WI38 (cell line): ENCODE measurements around the gene CD200R1L.

Experiments used
- H3K4me3 ChIP-seq: 2 replicates; pipeline ENCODE4 v1.5.1; 2011; ENCODE audit warnings: low read depth, mild to moderate bottlenecking, control low read depth, low read length
- TF ChIP-seq, protein P1 (sequence below): IDR thresholded peaks from 2 replicates; pipeline ENCODE4 v1.5.1; 2012; ENCODE audit warnings: low read depth, mild to moderate bottlenecking, control low read depth, low read length

Gene CD200R1L

GRCh38 chr3:112811917-112812660 lies 34.6 kb downstream of the CD200R1L start:
- no peak overlapping the region for H3K4me3 ChIP-seq

DNA sequence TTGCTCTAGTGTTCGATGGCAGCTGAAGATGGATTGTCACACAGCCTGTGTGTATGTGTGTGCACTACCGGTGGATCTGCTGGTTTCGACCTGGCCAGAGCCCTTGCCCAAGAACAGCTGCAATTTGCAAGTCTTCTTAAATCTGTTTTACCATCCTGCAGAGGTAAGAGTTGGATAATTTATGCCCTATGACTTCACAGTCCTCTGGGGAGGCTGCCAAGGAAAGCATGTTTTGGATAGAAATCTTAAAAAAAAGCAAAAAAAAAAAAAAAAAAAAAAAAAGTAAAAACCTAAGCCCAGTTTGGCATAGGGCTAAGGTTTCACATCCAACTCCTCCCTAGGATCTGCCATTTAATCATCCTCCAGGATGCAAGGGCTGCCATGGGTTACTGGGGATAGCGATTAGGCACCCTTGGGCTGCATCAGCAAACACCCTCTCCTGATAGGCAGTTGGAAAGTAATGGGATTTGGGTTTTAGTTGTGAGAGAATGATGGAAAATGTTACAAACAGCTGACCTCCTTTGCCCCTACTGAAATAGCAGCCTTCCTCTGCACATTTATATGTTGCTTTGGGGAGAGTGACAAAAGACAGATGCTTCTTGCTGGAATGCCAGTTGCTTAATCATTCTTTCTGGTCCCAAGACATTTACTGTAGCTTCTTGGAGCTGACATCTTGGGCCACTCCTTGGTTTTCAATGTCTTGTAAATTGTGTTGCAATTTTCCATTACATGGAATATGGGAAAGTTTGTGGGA lies 35.4 kb downstream of the CD200R1L start:
- TF ChIP-seq, protein P1, sequence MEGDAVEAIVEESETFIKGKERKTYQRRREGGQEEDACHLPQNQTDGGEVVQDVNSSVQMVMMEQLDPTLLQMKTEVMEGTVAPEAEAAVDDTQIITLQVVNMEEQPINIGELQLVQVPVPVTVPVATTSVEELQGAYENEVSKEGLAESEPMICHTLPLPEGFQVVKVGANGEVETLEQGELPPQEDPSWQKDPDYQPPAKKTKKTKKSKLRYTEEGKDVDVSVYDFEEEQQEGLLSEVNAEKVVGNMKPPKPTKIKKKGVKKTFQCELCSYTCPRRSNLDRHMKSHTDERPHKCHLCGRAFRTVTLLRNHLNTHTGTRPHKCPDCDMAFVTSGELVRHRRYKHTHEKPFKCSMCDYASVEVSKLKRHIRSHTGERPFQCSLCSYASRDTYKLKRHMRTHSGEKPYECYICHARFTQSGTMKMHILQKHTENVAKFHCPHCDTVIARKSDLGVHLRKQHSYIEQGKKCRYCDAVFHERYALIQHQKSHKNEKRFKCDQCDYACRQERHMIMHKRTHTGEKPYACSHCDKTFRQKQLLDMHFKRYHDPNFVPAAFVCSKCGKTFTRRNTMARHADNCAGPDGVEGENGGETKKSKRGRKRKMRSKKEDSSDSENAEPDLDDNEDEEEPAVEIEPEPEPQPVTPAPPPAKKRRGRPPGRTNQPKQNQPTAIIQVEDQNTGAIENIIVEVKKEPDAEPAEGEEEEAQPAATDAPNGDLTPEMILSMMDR, result no peak
- no peak overlapping the region for H3K4me3 ChIP-seq

More at GRCh38 chr3:112811917-112812660, 34.6 kb downstream of the CD200R1L start:
- TF ChIP-seq, protein P1, result no peak

GRCh38 chr3:112810561-112810960 lies 36.1 kb downstream of the CD200R1L start:
- no peak overlapping the region for H3K4me3 ChIP-seq
- TF ChIP-seq, protein P1, result no peak

- TF ChIP-seq, protein P1, result no peak
- no peak overlapping the region for H3K4me3 ChIP-seq
Observed at GRCh38 chr3:112808136-112808535, 38.5 kb downstream of the CD200R1L start.

DNA sequence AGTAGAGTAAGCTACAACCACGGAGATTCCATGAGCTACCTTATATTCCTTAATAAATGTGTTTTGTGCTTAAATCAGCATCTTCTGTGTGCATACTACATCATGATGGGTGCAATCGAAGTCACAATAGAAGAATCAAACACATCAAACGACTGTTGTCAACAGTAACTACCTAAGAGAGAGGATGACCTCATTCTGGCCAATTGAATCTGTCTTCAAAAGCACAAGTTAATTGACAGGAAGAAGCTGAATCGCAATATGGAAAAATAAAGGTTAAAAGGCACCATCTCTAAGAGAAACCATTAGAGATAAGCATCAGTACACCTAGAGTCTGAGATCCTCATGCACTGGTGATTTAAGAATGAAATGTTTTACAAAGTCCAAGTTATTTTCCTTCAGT lies 39.0 kb downstream of the CD200R1L start:
- TF ChIP-seq, protein P1, result no peak

GRCh38 chr3:112806903-112807302 lies 39.8 kb downstream of the CD200R1L start:
- no peak overlapping the region for H3K4me3 ChIP-seq
- TF ChIP-seq, protein P1, result no peak

More for the DNA sequence above, 39.0 kb downstream of the CD200R1L start:
- H3K4me3 ChIP-seq, result no peak overlapping the region

GRCh38 chr3:112805126-112805525 lies 41.5 kb downstream of the CD200R1L start:
- H3K4me3 ChIP-seq, result no peak overlapping the region
- TF ChIP-seq, protein P1, result no peak
